HG03342 (cell line): ENCODE results near the gene SLC39A12.
"Not testable (repeated sequence)": the region's sequence is repeated elsewhere in the genome, so short reads cannot be mapped to it uniquely, and the experiment has no call there.

Experiments
- ATAC-seq: cut with Tn5 transposase; IDR thresholded peaks from one replicate; pipeline ENCODE4 v1.9.1; 2021; ENCODE audit warnings: mild to moderate bottlenecking, moderate library complexity; ENCODE audit not compliant: unreplicated experiment

SLC39A12 gene

DNA sequence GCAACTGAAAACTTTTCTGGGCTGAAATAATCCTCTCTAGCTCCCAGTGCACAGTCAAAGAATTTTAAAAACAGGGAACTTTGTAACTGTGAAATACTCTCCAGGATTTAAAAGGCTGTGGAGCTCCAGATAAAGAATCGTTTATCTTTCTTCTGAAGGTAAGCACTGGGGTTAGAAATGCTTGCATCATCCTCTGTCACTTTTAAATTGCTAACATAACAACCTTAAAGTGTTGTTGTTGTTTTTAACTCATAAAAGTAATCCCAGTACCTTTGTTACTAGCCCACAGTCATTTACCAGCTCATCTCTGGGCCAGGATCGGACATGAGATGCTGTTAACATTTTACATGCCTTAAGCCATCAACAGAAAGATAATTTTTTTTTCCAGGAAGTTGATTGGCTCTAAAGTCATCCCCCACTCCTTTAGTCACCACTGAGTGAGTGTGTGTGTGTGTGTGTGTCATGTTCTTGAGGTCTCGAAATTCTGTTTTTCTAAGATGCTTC, at the start of gene SLC39A12:
TSS of gene SLC39A12 (plus strand) at position 51 of the 504 bp plus-strand sequence. CDS start 1,359 bp downstream, outside the sequence.
- ATAC-seq, result no peak

DNA sequence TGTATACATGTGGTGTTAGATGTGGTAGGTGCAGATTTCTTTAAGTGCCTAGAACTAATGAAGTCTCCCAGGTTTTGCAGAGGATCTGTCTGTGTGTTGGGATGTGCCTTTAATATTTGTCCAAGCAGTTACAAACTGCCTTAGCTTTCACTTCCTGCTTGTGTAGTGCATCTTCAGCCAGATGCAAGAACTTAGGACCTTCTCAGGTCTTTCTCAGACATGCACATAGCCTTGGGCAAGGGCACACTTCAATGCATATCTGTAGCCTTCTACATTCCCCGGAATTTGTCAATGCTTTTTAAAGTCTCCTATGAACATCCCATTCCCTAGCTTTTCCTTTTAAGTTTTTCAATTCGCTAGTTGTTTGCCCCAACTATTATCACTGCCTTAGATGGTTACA, 47.2 kb upstream of the SLC39A12 start:
- no peak for ATAC-seq

DNA sequence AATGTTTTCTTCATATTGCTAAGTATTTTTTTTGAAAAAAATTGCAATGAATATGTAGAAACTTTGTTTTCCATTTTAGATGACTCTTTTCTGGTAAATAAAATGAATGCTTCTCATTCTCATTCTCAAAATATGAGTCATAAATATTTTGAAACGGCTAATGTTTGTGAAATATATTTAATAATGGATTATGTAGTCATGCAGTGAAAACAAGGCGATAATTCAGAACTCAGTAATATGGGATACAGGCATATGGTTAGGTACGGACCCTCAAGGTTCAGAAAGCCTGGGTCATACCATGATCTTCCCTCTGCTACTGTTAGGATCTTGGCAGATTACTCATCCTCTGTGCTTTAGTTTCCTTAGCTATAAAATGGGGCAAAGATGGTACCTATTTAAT, 46.2 kb upstream of the SLC39A12 start:
- ATAC-seq, result no peak

DNA sequence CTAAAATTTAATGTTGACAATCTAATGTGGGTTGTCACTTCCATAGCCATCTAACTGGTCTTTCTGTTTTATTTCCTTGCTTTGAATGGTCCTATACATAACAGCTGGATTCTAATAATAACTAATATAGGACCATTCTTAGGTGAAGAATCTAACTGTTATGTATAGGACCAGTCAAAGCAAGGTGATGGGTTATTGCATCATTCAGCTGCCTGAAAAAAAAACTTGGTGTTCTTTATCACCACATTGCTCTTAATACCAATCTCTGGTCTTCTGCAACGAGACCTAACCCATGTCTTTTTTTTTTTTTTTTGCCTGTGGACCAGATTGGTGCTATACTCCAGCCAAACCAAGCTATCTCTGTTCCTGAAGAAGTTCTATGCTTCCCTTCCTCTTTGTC, 45.7 kb upstream of the SLC39A12 start:
- ATAC-seq, result no peak

DNA sequence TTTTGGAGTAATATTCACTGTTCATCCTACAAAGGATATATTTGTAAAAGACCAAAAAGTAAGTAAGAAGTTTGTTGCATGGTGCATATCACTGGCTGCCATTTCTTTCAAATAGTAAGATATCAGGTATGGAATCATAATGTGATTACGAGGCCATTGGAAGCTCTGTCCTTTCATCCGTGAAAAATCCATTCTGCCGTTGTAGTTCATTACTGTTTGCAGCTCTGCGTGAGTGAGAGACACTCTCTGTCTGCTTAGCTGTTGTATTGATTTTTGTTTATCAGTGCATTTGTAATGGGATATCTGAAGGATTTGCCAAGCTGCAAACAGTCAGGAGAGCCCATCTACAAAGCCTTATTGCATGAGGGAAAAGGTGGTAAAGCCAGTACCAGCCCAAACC, 44.1 kb upstream of the SLC39A12 start:
- ATAC-seq, result no peak

DNA sequence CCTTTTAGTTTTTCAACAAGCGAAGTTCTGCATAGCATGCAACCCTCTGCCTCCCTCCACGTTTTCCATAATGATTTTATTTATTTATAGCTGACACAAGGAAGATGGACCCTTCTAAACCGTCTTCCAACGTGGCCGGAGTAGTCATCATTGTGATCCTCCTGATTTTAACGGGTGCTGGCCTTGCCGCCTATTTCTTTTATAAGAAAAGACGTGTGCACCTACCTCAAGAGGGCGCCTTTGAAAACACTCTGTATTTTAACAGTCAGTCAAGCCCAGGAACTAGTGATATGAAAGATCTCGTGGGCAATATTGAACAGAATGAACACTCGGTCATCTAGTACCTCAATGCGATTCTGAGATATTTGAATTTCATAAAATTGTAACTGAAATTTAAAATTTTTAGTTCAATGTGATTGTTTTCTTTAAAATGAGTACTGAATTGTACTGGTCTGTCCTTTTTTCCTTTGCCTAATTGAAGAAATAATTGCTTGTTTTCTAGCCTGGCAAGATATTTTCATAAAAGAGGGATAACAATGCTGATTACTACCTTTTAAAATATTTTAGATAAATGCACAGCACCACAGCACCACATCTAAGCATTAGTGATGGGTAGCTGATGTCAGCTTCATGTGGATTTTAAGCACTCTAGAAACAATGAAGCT, 41.5 kb upstream of the SLC39A12 start:
- ATAC-seq, result no peak

DNA sequence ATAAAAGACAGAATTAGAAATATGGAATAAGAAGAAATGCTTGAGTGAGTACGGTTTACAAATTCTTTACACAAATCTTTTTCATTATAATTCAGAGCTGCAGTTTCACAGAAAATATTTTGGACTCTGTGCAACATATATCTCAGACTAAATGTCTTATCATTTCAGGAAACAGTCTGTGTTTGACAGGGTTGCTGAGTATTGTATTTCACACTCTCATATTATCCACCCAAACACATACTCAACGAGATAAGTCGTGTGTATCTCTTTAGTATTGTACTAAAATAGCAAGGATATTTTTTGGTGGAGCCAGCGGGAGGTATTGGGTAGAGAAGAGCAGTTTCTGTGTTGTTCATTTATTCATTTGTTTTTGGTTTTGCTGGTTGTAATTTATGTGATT, 39.0 kb upstream of the SLC39A12 start:
- ATAC-seq, result no peak

DNA sequence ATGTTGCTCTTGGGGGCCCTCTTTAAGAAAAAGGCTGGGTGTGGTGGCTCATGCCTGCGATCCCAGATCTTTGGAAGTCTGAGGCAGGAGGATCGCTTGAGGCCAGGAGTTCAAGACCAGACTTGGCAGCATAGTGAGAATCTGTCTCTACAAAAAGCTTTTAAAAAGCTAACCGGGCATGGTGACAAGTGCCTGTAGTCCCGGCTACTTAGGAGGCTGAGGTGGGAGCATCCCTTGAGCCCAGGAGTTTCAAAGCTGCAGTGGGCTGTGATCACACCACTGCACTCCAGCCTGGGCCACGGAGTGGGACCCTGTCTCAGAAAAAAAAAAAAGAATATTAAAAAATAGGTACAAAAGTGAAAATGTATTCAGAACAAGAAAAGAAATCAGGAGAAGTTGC, 38.1 kb upstream of the SLC39A12 start:
- no peak for ATAC-seq

DNA sequence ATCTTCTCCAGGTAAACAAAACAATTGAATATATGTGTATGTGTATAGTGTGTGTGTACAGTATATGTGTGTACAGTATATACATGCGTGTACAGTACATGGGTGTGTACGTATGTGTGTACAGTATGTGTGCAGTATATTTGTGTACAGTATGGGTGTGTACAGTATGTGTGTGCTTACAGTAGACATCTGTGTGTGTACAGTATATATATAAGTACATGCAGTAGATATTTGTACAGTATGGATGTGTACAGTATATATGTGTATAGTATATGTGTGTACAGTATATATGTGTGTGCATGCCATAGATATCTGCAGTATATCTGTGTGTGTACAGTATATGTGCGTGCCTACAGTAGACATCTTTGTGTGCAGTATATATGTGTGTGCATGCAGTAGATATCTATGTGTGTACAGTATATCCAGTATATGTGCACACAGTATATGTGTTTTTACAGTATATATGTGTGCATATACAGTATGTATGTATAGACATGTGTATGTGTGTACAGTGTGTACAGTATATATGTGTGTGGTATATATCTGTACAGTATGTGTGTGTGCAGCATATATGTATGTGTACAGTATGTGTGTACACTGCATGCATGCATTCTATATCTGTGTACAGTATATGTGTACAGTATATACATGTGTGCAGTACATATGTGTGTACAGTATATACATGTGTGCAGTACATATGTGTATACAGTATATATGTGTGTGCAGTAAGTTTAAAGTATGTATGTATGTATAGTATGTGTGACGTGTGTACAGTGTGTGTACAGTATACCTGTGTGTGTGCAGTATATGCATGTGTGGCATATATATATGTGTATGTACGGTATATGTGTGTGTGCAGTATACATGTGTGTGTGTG, 37.3 kb upstream of the SLC39A12 start:
- no peak for ATAC-seq

DNA sequence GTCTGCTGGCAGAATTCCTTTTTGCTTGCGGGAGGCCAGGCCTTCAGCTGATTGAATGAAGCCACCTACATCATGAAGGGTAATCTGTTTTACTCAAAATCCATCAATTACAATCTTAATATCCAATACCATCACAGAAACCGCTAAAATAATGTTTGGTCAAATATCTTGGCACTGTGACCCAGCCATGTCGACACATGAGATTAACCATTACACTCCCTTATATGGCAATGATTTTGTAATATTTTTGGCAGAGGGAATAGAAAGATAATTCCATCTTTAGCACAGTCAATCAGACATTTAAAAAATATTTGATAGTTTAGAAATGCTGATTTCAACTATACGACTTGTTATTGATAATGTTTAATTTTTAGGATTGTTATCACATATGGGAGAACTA, 36.5 kb upstream of the SLC39A12 start:
- no peak for ATAC-seq

DNA sequence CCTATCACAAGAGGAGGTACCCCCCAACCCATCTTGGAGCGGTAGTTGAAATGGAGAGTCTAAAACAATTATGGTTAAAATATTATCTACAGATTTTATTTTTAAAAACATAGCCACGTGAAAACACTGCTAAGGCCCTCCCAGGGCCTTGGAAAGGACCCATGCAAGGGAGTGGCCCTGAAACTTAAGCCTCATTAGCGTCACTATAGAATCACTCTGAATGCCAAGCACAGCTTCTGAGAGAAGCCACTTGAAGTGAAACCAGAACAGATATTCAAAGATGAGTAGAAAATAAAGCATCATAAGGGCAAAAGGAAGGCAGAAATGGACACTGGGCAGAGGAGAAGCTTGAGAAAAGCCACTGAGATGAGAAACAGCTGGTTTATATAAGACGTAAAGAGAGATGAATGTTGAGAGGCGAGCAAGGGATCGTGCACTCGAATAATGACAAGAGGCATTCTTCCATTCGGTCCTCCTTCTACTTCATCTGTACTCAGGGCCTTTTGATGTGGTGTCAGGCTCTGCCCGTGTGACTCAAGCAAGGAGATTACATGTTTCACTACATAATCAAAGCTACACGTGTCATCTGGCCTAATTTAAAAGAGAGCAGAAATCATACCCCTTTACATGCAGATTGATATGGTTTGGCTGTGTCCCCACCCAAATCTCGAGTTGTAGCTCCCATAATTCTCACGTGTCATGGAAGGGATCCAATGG, 33.4 kb upstream of the SLC39A12 start:
- ATAC-seq, result no peak

DNA sequence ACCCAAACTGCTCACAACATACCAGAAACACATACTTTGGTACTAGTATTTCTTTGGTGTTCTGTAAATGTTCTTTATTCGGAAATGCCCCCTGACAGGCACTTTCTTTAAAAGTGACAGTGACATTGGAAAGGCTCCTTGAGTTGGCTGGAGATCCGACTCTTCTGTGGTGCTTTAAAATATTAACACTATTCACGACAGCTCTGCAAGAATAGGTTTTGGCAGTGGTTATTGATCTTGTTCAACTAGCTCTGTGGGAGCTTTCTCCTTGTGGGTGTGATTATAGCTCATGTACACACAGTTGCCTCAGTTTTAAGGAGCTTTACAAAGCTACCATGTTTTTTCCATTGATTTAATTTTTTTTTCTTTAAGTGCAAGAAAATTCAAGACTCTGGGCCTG, 30.3 kb upstream of the SLC39A12 start:
- no peak for ATAC-seq

DNA sequence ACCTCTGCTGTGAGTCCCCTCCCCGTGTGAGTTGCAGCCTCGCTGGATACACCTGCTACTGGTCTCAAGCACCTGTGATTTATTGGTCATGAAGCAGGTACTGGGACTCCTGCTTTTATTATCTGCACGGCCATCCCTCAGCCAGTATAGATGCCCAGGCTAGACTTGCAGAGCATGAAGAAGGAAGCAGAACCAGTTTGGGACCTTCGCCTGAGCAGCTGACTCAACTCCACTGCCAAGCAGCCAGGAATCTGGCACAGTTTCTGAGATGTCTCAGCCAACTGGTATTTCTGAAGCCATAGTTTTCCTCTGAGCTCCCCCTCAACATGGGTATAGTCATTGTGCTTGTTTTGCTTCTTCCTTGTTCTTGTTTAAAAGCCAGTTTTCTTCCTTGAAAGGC, 28.0 kb upstream of the SLC39A12 start:
- ATAC-seq, result no peak

DNA sequence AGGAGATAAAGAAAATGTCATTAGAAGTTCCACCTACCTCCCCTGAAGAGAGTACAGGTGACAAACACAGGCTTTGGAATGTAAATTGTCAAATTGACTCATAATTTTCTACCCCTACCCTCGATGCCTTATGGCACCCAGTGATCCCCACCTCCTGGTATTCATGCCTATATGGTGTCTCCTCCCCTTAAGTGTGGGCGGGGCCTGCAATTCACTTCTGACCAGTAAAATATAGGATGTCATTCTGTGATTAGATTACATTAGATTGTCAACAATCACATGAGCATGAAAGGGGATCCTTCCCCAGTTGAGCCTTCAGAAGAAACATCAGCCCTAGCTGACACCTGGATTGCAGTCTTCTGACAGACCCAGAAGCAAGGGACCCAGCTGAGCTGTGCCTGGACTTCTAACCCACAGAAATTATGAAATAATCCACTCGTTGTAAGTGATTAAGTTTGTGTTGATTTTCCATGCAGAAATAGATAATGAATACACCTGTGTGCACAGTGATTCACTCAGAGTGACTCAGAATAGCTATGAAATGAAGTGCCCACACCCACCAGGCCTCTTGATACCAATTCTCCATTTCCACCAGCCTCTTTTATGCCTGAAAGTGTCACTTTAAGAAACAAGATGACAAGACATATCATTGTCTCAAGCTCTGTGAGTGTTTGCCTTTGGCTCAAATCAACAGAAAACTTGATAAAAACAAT, 8.5 kb upstream of the SLC39A12 start:
- ATAC-seq, result no peak

DNA sequence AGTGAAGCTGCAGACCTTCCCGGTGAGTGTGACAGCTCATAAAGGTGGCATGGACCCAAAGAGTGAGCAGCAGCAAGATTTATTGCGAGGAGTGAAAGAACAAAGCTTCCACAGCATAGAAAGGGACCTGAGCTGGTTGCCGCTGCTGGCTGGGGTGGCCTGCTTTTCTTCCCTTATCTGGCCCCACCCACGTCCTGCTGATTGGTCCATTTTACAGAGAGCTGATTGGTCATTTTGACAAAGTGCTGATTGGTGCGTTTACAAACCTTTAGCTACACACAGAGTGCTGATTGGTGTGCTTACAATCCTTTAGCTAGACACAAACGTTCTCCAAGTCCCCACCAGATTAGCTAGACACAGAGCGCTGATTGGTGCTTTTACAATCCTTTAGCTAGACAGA, 1.4 kb upstream of the SLC39A12 start:
- not testable (repeated sequence) for ATAC-seq

DNA sequence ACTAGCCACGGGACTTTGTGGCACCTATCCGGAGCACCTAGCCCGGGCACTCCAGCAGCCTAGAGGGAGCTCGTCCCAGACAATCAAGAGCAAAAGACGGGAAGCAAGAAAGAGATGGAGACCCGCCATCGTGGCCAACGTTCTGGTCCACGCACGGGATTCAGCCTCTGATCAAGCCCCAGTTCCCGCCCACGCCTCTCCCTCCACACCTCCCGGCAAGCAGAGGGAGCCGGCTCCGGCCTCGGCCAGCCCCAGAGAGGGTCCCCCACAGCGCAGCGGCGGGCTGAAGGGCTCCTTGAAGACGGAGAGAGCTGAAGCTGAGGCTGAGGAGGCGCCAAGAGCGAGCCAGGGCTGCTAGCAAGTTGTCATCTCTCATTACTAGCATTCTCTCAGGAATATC, 992 bp upstream of the SLC39A12 start:
- ATAC-seq, result no peak

DNA sequence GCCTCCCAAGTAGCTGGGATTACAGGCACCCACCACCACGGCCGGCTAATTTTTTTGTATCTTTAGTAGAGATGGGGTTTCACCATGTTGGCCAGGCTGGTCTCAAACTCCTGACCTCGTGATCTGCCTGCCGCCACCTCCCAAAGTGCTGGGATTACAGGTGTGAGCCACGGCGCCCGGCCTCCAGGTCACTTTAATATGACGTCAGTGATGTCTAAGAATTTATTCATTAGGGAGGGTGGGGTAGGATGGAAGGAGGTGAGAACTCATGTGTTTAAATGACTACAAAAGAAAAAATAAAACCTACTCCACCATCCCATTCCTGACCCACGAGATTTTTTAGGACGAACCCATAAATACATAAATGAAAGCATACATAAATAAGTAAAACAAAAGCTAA, 2.7 kb downstream of the SLC39A12 start:
- ATAC-seq, result not testable (repeated sequence)

DNA sequence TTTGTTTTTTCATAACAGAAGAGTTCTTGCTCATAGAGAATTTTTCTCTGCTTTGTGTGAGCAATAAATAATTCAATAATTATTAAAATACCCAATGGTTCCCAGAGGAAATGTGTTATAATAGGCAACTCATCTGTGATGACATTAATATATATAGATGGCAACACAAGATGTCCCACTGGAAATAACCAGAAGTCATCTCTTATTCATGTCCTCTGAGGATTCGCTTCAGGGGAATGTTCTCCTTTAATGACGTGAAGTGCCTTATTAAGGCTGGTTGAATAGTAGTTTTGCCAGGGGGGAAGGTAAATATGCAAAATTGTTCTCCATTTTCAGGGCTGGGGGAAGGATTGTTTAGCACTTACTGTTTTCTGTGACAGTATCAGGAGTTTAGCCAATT, 3.1 kb downstream of the SLC39A12 start:
- ATAC-seq, result no peak

DNA sequence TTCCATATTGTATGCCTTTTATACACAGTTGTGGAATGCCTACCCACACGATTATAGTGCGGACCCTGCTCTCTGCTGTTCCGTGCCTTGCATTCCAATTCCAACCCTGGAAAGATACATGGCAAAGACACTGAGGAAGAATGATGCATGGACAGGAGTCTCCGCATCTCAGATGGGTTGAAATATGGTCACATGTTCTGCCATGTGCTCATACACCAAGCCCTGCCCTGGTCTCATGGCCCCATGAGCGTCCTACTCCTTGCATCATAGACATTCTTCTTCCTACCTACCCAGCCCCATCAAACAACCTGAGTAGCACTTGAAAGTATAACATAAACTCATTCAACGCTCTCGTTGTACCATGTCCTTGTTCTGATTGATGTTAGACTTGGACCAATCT, 6.3 kb downstream of the SLC39A12 start:
- ATAC-seq, result no peak

DNA sequence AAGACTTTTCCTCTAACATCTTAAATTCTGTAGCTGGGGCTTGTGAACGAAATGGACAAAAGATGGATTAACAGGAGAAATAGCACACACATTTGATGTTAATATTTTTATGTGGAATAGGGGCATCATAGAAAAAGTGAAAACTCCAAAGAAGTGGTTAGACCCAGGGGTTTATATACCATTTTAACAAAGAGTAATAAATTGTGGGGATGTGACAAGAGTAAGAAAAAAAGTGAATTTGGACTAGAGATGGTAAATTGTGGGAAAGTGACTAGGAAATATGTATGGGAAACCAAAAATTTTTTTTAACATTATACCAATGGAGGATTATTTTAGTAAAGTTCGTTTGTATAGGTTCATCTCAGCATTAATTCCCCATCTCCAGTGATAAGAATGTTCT, 8.2 kb downstream of the SLC39A12 start:
- ATAC-seq, result no peak
